Fibroblast of upper back skin (primary cell): ENCODE results near the gene MARCHF11.

Source experiments
- DNase-seq: peaks from one replicate; pipeline ENCODE4 v3.0.0-alpha.2; 2013

Gene MARCHF11, protein sequence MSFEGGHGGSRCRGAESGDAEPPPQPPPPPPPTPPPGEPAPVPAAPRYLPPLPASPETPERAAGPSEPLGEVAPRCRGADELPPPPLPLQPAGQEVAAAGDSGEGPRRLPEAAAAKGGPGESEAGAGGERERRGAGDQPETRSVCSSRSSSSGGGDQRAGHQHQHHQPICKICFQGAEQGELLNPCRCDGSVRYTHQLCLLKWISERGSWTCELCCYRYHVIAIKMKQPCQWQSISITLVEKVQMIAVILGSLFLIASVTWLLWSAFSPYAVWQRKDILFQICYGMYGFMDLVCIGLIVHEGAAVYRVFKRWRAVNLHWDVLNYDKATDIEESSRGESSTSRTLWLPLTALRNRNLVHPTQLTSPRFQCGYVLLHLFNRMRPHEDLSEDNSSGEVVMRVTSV

DNA sequence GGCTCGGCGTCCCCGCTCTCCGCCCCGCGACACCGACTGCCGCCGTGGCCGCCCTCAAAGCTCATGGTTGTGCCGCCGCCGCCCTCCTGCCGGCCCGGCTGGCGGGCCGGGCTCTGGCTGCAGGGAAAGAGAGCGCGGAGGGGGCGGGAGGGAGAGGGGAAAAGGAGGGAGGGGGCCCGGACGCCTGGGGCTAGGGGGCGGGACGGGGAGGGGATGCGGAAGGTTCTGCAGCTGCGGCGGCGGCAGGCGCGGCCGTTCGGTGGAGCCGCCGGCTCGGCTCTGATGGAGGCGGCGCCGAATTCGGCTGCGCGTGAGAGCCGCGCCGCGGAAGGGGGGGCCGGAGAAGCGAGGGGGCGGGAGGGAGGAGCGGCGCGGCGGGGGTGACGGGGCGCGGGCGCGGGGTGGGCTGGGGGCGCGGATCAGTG lies at the start of gene MARCHF11:
MARCHF11 (minus strand) TSS at position 281 of the 425 bp plus-strand sequence; CDS start at position 65, 216 bp downstream.
- no peak for DNase-seq

DNA sequence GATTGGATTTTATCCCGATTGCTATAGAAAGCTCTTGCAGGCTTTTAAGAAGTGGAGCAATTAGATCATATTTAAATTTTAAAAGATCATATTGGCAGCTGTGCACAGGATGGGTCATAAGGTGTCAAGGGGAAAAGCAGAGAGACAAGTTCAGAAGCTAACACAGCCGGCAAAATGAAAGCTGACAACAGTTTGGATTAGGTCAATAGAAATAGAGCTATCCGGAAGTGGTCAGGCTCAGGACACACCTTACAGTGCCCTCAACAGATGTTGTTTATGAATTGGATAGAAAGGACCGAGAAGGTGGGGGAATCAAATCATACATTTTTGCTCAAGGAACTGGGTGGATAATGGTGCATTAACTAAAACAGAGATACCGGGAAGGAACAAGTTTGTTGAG lies 46.3 kb upstream of the MARCHF11 start:
- no peak for DNase-seq

DNA sequence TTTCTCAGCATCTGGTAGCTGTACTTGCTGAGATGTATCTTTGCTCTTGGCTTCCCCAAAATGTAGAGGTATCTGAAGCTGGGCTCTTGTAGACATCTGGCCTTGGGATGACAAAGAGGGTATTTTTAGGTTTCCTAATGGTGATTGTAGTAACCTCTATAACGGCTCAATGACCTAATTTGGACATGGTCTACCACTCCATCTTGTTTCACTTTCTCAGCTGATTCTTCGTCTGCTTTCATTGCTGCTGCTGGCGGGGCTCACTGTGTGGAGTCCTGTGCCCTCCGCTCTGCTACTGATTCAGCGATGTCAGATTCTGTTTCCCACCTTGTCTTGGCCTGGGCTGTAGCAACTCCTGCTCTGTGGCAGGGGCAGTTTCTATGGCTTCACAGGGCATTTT lies 12.7 kb upstream of the MARCHF11 start:
- no peak for DNase-seq

DNA sequence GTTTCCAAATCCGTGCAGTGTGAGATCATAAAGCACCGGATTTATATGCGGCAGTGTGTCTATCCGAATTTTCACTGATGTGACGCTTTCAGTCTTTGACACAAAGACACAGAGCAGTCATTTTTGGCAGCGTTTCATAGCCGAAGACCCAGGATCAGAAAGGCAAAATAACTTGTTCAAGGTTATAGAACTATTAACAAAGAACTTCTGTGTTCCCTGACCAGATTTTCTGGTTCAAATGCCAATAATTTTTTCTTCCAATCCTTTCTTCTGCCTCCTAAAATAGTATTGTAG lies 1.1 kb upstream of the MARCHF11 start:
- DNase-seq: no peak

DNA sequence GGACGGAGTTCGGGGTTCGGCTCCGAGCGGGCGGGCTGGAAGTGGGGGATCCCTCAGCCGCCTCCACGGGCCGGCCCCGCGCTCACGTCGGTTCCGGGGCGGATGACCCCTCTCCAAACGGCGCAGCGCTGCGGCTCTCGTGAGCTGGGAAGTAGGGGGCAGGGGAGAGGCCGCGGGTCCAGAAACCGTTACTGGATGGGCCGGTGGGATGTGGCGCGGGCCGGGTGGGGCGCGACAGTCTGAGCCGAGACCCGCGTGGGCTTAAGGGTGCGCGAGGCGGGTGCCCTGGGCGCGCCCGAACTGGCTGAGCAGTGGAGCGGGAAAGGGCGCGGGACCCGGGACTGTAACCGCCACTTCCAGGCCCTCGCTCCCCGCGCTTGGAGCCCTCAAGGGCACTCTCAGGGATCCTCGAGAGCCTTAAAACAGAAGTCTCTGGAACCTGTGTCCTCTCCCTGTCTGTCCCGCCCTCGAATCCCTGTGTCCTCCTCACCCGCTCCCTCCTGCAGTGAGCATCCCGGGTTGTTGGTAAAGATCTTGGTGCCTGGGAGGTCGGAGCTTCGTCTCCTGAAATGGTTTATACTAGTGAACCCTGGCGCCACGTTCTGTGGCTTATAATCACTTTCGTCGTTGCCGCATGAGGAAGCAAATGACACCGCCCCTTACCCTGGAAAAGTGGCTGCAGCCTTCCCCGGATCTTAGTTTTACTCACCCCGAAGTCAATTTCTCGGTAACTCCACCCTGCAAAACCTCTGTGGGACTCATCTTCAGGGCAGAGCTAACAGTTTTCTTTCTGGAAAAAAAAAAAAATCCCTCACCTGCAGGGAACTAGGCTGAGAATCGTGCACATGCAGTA lies 571 bp upstream of the MARCHF11 start:
- DNase-seq: no peak

DNA sequence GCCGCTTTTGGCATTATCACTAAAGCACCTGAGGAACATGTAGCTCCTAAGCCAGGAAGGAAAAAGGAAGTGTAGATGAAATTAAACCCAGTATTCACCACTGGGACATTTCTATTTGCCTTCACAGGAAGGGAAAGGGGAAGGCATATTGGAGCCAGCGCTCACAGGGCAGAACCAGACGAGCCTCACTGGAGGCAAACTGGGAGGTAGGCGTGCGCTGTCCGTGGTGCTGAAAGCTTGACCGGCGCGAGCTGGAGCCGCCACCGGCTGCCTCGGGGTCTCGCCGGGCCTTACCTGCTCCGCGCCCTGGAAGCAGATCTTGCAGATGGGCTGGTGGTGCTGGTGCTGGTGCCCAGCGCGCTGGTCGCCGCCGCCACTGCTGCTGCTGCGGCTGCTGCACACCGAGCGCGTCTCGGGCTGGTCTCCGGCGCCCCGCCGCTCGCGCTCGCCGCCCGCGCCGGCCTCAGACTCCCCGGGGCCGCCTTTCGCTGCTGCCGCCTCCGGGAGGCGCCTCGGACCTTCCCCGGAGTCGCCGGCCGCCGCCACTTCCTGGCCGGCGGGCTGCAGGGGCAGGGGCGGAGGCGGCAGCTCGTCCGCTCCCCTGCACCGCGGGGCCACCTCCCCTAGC lies 732 bp downstream of the MARCHF11 start:
- peak; percentile 56 for DNase-seq

DNA sequence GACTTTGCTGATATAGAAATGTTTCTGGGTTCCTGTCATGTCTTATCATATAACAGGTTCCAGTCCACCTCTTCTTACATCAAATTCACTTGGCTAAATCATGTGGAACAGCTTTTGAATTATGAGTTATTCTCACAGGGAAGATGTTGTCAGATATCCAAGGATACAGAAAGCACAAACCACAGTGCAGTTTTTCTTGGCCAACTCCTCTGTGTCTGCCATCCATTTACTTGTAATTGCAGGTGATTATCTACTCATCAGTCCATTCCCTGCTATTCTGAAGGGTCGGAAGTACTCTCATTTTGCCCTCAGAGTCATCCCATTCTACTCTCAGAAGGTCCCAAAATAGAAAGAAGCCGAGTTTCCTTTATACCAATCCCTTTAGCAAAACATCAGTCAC lies 10.0 kb downstream of the MARCHF11 start:
- DNase-seq: no peak

DNA sequence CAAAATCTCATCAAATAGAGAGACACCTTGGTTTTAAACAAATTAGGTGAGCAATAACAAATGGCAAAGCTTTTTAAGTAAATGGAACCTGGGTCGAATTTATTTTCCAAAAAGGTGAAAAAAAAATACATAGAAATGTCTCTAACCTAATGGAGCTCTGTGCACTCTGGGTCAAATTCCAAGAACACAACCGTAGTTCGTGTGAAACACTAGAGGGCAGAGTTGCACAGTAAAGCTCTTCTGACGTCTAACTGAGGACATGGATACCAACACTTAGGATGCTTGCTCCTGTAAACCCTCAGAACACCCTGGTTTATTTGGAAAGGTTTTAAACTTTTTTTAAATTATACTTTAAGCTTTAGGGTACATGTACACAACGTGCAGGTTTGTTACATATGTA lies 18.9 kb downstream of the MARCHF11 start:
- DNase-seq: peak; percentile 60

DNA sequence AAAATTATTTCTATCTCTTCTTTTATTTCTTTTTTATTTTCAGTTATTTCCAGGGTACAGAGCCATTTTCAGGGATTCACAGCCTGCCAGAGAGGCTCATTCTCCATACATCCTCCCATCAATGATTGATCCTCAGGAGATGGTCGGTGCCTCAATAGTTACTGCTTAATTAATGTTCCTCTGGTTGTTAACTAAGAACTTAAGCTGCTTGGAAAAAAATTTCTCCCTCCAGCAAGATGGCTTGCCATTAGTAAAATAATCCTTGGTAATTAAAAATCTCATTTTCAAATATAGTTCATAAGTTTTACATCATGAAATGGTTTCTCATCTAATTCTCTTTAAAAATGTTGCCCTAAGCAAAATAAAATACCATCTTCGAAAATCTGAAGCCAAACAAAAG lies 20.0 kb downstream of the MARCHF11 start:
- no peak for DNase-seq

DNA sequence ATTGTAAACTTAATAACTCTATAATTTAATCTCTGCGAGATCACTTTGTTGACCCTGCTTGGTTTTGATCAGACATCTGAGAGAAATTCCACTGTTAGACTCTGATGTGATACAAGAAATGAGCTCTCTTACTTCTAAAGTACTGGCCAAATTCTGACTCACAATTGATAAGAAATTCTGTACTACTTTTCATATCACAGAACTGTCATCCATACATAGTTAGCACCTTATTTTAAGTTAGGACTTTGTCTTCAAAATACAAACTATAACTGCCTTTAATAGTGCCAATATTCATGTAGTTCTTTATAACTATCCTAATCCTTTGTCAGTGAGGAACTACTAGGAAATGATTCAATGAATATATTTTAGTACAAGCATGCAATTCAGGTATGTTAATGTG lies 23.4 kb downstream of the MARCHF11 start:
- no peak for DNase-seq

DNA sequence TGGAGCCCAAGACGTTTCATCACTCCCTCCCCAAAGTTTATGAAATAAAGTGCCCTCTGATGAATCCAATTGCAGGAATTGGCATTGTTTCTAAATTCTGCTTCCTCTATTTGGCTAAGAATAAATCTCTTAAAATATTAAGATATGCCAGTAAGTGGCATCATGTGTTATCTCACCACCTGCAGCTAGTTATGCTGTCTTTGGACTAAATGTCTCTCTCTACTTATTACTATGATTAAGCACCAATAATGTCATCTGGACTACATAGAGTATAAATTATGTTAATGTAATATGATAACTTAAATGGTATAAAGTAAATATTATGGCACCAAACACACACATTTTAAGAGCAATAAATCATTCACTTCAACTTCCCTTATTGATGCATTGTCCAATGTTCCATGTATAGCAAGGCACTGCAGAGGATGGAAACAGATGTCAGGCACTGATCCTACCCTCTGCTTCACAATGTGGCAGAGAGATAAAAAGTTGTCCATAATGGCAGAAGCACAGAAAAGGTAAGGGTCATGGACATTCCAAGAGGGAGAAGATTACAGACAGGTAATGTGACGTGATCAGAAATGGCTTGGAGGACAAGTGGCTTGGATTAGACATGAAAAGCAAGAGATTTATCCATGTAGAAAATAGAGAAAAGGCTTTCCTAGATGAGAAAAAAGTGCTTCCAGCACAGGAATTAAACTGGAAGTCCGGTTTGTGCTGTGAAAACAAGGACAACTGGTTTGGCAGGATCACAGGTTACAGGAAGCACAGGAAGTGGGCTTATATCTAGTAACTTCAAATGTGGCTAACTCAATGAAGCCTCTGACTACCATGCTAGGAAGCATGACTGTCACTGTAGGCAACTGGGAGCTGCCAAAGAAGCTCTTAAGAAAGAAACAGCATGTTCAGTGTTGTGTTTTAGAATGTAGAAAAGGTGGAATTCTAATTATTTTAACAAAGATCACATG lies 26.7 kb downstream of the MARCHF11 start:
- DNase-seq: no peak

DNA sequence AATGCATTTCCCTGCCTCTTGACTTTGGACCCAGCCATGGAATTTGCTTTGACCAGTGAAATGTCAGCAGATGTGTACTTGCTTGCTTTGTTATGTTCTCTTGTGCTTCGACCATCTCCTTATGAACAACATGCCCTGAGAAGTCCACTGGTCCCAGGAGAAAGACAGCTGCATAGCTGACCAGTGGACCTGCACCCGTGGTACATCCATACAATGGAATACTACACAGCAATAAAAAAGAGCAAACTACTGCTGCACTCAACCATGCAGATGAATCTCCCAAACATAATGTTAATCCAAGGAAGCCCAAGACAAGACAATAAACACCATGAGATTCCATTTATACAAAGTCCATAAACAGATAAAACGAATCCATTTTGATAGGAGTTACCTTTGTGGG lies 30.0 kb downstream of the MARCHF11 start:
- no peak for DNase-seq

DNA sequence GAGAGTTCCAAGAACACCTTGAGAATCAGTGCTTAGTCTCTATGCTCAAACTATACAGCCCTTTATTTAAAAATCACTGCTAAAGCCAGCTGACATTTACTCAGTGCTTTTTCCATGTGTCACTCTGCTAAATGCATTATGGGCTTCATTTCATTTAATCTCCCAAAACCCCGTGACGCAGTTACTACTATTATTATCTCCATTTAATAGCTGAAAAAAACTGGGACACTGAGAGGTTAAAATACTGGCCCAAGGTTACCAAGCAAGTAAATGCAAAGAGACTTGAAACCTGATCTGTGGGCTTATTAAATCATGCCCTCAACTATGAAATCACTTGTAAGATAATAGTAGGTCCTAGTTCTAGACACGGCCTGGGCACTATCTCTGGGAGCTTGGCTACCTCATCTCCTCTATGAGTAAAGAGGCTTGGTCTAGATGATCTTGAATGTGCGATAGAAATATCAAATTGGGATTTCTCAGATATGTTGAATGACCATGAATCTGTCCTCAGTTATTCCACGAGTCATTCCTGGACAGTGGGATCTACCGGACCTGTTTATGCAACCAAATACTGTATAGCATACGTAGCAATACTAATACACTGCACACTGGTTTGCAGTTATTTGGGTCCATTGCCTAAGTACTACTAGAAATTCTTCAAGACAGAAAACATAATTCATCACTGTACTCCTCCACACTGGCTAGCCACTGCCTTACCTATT lies 32.3 kb downstream of the MARCHF11 start:
- DNase-seq: no peak

DNA sequence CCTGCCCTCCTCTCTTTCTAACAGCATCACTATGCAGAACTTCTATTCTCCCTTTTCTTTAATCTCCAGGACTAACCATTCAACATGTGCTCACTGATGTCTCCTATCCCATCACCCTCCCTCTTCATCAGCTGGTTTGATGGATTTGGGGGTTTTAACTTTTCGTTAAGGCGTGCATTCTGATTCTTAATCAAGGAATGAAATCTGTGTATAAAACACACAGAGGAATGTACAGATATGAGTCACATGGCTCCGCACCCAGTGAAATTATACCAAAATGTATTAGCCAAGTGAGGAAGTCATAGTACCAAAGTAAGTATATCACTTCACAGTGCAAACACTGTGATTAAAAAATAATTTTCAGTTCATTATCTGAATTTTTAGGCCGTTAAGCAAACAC lies 35.2 kb downstream of the MARCHF11 start:
- peak; percentile 2 for DNase-seq

DNA sequence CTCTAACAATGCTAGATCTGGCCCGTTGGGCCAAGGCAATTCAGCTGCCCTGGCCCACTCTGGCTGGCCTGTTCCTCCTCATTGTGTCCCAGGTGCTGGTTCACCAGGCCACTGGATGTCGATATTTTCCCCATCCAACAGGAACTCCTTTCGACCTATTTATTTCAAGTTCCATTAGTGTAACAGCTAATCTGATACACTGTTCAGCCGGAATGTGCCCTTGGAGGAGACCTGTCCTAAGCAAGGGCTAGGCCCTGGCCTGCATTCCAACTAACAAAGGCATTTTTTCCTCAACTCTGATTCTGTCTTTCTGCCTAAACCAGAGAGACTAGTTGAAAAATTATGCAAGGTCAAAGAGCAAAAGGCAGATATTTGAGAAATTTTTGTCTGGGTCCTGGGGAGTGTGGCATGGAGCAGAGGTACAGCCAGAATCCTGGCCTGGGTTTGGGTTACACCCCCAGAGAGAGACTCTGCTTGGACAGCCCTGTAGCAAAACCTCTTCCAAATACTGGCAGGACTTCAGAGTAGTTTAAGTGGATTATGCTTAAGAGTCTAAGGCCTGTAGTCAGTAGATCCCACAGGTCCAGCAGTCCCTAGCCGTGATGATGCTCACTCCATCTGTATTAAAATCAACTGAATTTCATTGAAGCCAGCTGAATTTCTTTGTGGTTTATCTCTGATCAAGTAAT lies 36.1 kb downstream of the MARCHF11 start:
- DNase-seq: no peak

DNA sequence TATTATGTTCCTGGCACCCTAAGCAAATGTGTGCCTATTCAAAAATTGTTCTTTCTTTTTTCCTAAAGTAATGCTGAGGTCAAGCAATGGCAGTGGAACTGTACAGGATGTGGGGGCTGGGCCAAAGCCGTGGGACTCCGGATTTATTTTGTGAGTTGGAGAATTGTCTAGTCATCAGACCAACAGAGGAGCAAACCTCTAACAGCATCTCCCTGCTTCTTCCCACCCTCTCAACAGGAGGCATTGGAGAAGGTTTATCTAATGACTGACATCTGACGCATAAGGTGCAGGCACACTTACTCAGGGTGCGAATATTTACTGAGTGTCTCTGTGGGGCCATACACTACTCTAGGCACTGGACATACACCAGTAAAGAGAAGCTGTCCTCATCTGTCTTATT lies 38.6 kb downstream of the MARCHF11 start:
- peak; percentile 2 for DNase-seq

DNA sequence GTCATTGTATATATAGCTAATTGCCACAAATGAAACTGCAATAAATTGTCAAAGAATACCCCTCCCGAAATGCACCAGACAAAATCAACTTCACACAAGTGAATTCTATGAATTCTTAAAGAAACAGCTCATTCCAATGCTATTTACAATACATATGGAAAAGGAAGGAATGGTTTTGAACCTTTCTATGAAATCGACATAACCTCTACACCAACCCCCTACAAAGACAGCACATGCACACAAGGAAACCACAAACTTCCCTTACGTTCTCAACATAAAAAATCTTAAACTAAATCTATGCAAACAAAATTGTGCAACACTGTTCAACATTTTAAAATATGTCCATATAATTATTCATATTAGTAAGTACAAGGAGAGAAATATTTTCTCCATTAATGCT lies 39.2 kb downstream of the MARCHF11 start:
- peak; percentile 18 for DNase-seq

DNA sequence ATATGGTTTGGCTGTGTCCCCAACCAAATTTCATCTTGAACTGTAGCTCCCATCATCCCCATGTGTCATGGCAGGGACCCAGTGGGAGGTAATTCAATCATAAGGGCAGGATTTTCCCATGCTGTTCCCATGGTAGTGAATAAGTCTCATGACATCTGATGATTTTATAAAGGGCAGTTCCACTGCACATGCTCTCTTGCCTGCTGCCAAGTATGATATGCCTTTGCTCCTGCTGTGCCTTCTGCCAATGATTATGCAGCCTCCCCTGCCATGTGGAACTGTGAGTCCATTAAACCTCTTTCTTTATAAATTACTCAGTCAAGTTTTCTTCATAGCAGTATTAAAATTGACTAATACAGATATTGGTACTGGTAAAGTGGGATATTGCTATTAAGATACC lies 42.4 kb downstream of the MARCHF11 start:
- no peak for DNase-seq

DNA sequence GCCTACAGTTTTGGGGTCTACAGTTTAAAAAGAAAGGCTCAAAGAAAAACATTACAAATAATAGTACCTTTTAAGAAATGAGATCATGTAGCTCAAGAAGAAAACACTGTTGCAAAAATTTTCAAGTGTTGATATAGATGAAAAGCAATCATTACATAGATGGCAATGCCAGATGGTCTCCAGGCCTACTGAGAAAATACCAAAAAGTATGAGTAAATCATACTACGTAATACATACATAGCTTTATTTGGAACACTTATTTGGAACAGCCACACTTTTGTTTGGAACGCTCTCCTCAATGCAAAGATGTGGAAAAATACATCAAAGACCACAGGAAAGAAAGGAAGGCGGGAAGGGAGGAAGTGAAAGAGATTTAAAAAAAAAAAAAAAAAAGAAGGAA lies 44.1 kb downstream of the MARCHF11 start:
- DNase-seq: peak; percentile 1

DNA sequence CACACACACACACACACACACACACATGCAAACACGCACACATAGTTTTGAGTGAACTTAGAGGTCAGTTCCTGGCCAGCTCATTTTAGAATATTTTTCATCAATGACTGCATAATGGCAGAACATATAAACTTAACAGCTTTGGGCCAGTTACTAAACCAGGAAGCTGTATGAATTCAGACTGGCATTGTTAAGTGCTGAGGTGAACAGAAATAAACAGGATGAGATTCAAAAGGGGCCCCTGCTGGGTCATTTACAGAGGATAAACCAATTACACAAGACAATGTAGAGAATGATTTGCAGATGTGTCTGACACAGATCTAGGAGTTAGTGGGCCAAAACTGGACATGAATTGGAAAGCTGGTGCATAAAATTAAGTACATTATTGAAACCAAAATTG lies 44.6 kb downstream of the MARCHF11 start:
- no peak for DNase-seq

DNA sequence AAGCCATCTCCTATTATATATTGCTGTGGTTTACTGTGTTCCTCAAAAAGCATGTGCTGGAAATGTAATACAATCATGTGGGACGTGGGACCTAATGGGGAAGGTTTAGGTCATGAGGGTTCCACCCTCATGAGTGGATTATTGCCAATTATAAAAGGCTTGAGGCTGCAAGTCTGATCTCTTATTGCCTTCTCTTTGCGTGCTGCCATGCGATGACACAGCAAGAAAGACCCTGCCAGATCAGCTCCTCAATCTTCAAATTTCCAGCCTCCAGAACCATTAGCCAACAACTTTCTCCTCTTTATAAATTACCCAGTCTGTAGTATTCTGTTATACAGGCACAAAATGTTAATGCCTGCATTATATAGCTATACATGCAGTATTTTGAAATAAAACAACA lies 45.4 kb downstream of the MARCHF11 start:
- DNase-seq: no peak
